H1 (cell line): ENCODE data around the gene C1orf174. TPM values are rescaled to one million over a fixed set of nuclear protein-coding genes. Genes with fewer than 3 reads are reported as not detected.

ENCODE experiments used
- CTCF ChIA-PET: fragments of 300-600 bp; sonication (Branson Sonifier 250); formaldehyde crosslinking; loops from one replicate; lab custom pipeline; 2021; ENCODE audit not compliant: partially characterized antibody; lab: Charles Lee
- POLR2A ChIA-PET: fragments of 300-600 bp; sonication (Branson Sonifier 250); formaldehyde crosslinking; loops from one replicate; lab custom pipeline; 2021; ENCODE audit warnings: inconsistent platforms; ENCODE audit not compliant: partially characterized antibody; lab: Charles Lee
- DNase-seq, 2 experiments: peaks; one replicate each; pipeline versions ENCODE4 v3.0.0 to v3.0.0-alpha.2; 2010 to 2022; ENCODE audit warnings: low spot score in 2 of 2, low read depth in 1 of 2, mixed read lengths in 1 of 2
- FAIRE-seq: peaks from 2 replicates; lab custom pipeline; 2011; peaks lifted over from hg19 to GRCh38; lab: Jason Lieb, UNC
- H2AFZ ChIP-seq: 2 replicates; pipeline ENCODE4 v1.8.1; 2012; ENCODE audit warnings: low read length, inconsistent platforms
- H2AK5ac ChIP-seq: 2 replicates; pipeline ENCODE4 v1.6.1; 2013; ENCODE audit warnings: low read depth, low read length
- H2BK120ac ChIP-seq: replicated peaks from 2 replicates; pipeline ENCODE3; 2013; ENCODE audit warnings: low read depth, low read length, inconsistent platforms
- H2BK12ac ChIP-seq: 2 replicates; pipeline ENCODE4 v1.6.1; 2013; ENCODE audit warnings: low read depth, low read length
- H2BK15ac ChIP-seq: 2 replicates; pipeline ENCODE4 v1.6.1; 2013; ENCODE audit warnings: low read length
- H2BK20ac ChIP-seq: 2 replicates; pipeline ENCODE4 v1.6.1; 2013; ENCODE audit warnings: low read length
- H2BK5ac ChIP-seq: 2 replicates; pipeline ENCODE4 v1.6.1; 2013; ENCODE audit warnings: low read depth, low read length
- H3K14ac ChIP-seq: 2 replicates; pipeline ENCODE4 v1.6.1; 2013; ENCODE audit warnings: inconsistent platforms; ENCODE audit not compliant: insufficient read length
- H3K18ac ChIP-seq: 2 replicates; pipeline ENCODE4 v1.6.1; 2013; ENCODE audit warnings: low read length; ENCODE audit errors: extremely low read depth
- H3K23ac ChIP-seq: 2 replicates; pipeline ENCODE4 v1.6.1; 2013; ENCODE audit warnings: inconsistent platforms; ENCODE audit not compliant: insufficient read length
- H3K23me2 ChIP-seq: 2 replicates; pipeline ENCODE4 v1.6.1; 2013; ENCODE audit warnings: low read depth, low read length
- H3K27ac ChIP-seq: 2 replicates; pipeline ENCODE4 v1.6.1; 2011; ENCODE audit warnings: low read depth, low read length, inconsistent platforms
- H3K27me3 ChIP-seq, 4 experiments: replicated peaks in 1 of 4; 1 replicate in 1 of 4; 2 replicates in 3 of 4; pipeline versions ENCODE4 v1.6.1 to v1.8.1; 2011 to 2013; ENCODE audit warnings: low read length in 3 of 4, mild to moderate bottlenecking in 3 of 4, inconsistent platforms in 2 of 4, mixed read lengths in 2 of 4, moderate library complexity in 1 of 4; ENCODE audit not compliant: control insufficient read depth in 3 of 4, insufficient read depth in 3 of 4; ENCODE audit errors: extremely low read depth in 1 of 4
- H3K36me3 ChIP-seq, 4 experiments: 2 replicates each; pipeline versions ENCODE4 v1.6.1 to v1.8.1; 2011 to 2013; ENCODE audit warnings: mild to moderate bottlenecking in 4 of 4, low read length in 3 of 4, moderate library complexity in 2 of 4, control low read depth in 1 of 4, inconsistent platforms in 1 of 4; ENCODE audit not compliant: insufficient read depth in 4 of 4, control insufficient read depth in 2 of 4
- H3K4ac ChIP-seq: replicated peaks from 2 replicates; pipeline ENCODE3; 2013; ENCODE audit warnings: low read length, low read depth, mixed read lengths, inconsistent platforms; ENCODE audit not compliant: insufficient read length
- H3K4me1 ChIP-seq, 4 experiments: replicated peaks in 1 of 4; 1 replicate in 1 of 4; 2 replicates in 3 of 4; pipeline versions ENCODE4 v1.6.1 to v1.8.1; 2011 to 2013; ENCODE audit warnings: low read length in 3 of 4, inconsistent platforms in 2 of 4, mixed read lengths in 1 of 4; ENCODE audit not compliant: insufficient read depth in 4 of 4, control insufficient read depth in 3 of 4
- H3K4me2 ChIP-seq, 2 experiments: 2 replicates each; pipeline versions ENCODE4 v1.6.1 to v1.8.1; 2011 to 2013; ENCODE audit warnings: low read depth in 2 of 2, low read length in 2 of 2, control low read depth in 1 of 2, inconsistent platforms in 1 of 2, mild to moderate bottlenecking in 1 of 2; ENCODE audit not compliant: insufficient read depth in 1 of 2
- H3K4me3 ChIP-seq, 4 experiments: fragments of 200-600, 300-600 bp in 1 of 4; sonication (generic), shearing (Covaris generic), sonication (Bioruptor Twin) in 1 of 4; 2 replicates each; pipeline versions ENCODE4 v1.5.1 to v1.8.1; 2011 to 2016; ENCODE audit warnings: low read length in 4 of 4, low read depth in 3 of 4, control low read depth in 2 of 4, inconsistent platforms in 2 of 4, mild to moderate bottlenecking in 2 of 4, mixed read lengths in 1 of 4, moderate library complexity in 1 of 4; ENCODE audit not compliant: insufficient read depth in 2 of 4; ENCODE audit errors: extremely low read depth in 1 of 4
- H3K56ac ChIP-seq: replicated peaks from 2 replicates; pipeline ENCODE3; 2013; ENCODE audit warnings: low read depth, mild to moderate bottlenecking, mixed read lengths, low read length, inconsistent platforms; ENCODE audit not compliant: insufficient read length
- H3K79me1 ChIP-seq: 2 replicates; pipeline ENCODE4 v1.6.1; 2013; ENCODE audit warnings: low read depth, low read length, control low read depth
- H3K79me2 ChIP-seq, 2 experiments: 2 replicates each; pipeline versions ENCODE4 v1.6.1 to v1.8.1; 2012 to 2013; ENCODE audit warnings: low read length in 2 of 2, mild to moderate bottlenecking in 2 of 2, inconsistent platforms in 1 of 2; ENCODE audit not compliant: insufficient read depth in 2 of 2, control insufficient read depth in 1 of 2
- H3K9ac ChIP-seq, 4 experiments: replicated peaks in 1 of 4; 1 replicate in 1 of 4; 2 replicates in 3 of 4; pipeline versions ENCODE4 v1.6.1 to v1.8.1; 2011 to 2013; ENCODE audit warnings: low read depth in 3 of 4, low read length in 3 of 4, control low read depth in 2 of 4, mild to moderate bottlenecking in 2 of 4, moderate library complexity in 2 of 4, inconsistent platforms in 1 of 4; ENCODE audit errors: extremely low read depth in 1 of 4
- H3K9me3 ChIP-seq, 2 experiments: 2 replicates each; pipeline versions ENCODE4 v1.6.1 to v1.8.1; 2012 to 2013; ENCODE audit warnings: mild to moderate bottlenecking in 2 of 2, moderate library complexity in 2 of 2, control low read depth in 1 of 2, inconsistent platforms in 1 of 2, low read depth in 1 of 2, low read length in 1 of 2, mixed read lengths in 1 of 2; ENCODE audit not compliant: insufficient read depth in 2 of 2
- H4K20me1 ChIP-seq, 2 experiments: replicated peaks in 1 of 2; 2 replicates each; pipeline versions ENCODE3 to v1.8.1; 2011 to 2013; ENCODE audit warnings: inconsistent platforms in 2 of 2, low read length in 2 of 2, mild to moderate bottlenecking in 1 of 2; ENCODE audit not compliant: insufficient read depth in 2 of 2, control insufficient read depth in 1 of 2
- H4K5ac ChIP-seq: 2 replicates; pipeline ENCODE4 v1.6.1; 2013; ENCODE audit warnings: low read length, low read depth, mixed read lengths, inconsistent platforms; ENCODE audit not compliant: insufficient read length
- H4K8ac ChIP-seq: 2 replicates; pipeline ENCODE4 v1.8.0; 2013; ENCODE audit warnings: mild to moderate bottlenecking, moderate library complexity, low read length, inconsistent platforms; ENCODE audit not compliant: insufficient read depth; ENCODE audit errors: extremely low read depth
- H4K91ac ChIP-seq: replicated peaks from 2 replicates; pipeline ENCODE3; 2013; ENCODE audit warnings: low read length, mixed read lengths, inconsistent platforms; ENCODE audit not compliant: insufficient read length
- ATF3 ChIP-seq: IDR thresholded peaks from 2 replicates; pipeline ENCODE4 v1.6.1; 2011; ENCODE audit warnings: low read depth, mild to moderate bottlenecking, low read length; ENCODE audit not compliant: insufficient read depth
- CBX8 ChIP-seq: fragments of 300-800, 300-1000 bp; sonication (generic); IDR thresholded peaks from 2 replicates; pipeline ENCODE4 v1.7.1; 2016; ENCODE audit warnings: low read depth, low read length, borderline replicate concordance
- CEBPB ChIP-seq: IDR thresholded peaks from 2 replicates; pipeline ENCODE4 v1.6.1; 2012; ENCODE audit warnings: low read depth, low read length
- GTF2F1 ChIP-seq: IDR thresholded peaks from 2 replicates; pipeline ENCODE4 v1.6.1; 2012; ENCODE audit warnings: low read depth, low read length, improper control_type of control experiment, borderline replicate concordance
- HDAC2 ChIP-seq, 2 experiments: fragments of 300-600 bp in 1 of 2; sonication (generic) in 1 of 2; IDR thresholded peaks; 2 replicates each; pipeline ENCODE4 v1.6.1; 2011 to 2012; ENCODE audit warnings: low read depth in 2 of 2, low read length in 2 of 2, mild to moderate bottlenecking in 2 of 2, moderate library complexity in 2 of 2, borderline replicate concordance in 1 of 2, inconsistent platforms in 1 of 2
- NRF1 ChIP-seq: IDR thresholded peaks from 2 replicates; pipeline ENCODE4 v1.6.1; 2011; ENCODE audit warnings: mild to moderate bottlenecking, low read depth, low read length, improper control_type of control experiment
- POU5F1 ChIP-seq: IDR thresholded peaks from 2 replicates; pipeline ENCODE4 v1.6.1; 2011; ENCODE audit warnings: low read depth, mild to moderate bottlenecking, low read length, moderate library complexity
- RXRA ChIP-seq: IDR thresholded peaks from 2 replicates; pipeline ENCODE4 v1.6.1; 2011; ENCODE audit warnings: low read depth, mild to moderate bottlenecking, low read length, moderate library complexity; ENCODE audit not compliant: insufficient read depth
- SP1 ChIP-seq: IDR thresholded peaks from 2 replicates; pipeline ENCODE4 v1.6.1; 2011; ENCODE audit warnings: low read depth, low read length
- SRF ChIP-seq: IDR thresholded peaks from 2 replicates; pipeline ENCODE4 v1.6.1; 2011; ENCODE audit warnings: mild to moderate bottlenecking, low read depth, low read length, moderate library complexity
- WGBS, 2 experiments: shearing (Covaris generic) in 1 of 2; methylation state at CpG; one replicate each; pipeline versions ENCODE4 v1.1.6 to v1.1.7; 2013 to 2015; ENCODE audit warnings: low lambda C conversion rate in 2 of 2, mixed read lengths in 2 of 2, inconsistent platforms in 1 of 2, low coverage in 1 of 2, missing lambda C conversion rate in 1 of 2; ENCODE audit not compliant: insufficient replicate concordance in 2 of 2, insufficient coverage in 1 of 2, insufficient read length in 1 of 2; ENCODE audit errors: extremely low coverage in 1 of 2, missing lambda C conversion rate in 1 of 2; 5-methylcytosine and 5-hydroxymethylcytosine counted together
- polyA plus RNA-seq, 7 experiments: library from polyadenylated mRNA; depleted of rRNA in 3 of 7; stranded (reverse) in 5 of 7; unstranded in 2 of 7; fragments of >200 nt in 5 of 7; fragments of 200-250 nt in 2 of 7; gene quantifications; 1 replicate in 5 of 7; 2 replicates in 1 of 7; 4 replicates in 1 of 7; pipeline versions ENCODE4 v1.2.1 to v1.2.3, GENCODE V29; 2011 to 2013; ENCODE audit warnings: missing spikeins in 2 of 7, mixed read lengths in 2 of 7
- total RNA-seq: library from RNA; stranded (reverse); fragmentation: NEBNext Ultra II Directional; extraction: Animal tissue kit (Norgen Biotek cat#: 25700); gene quantifications from 2 replicates; pipeline ENCODE4 v1.2.1, GENCODE V29; 2021

C1orf174 gene
- total and polyA plus RNA-seq, 2 of the 8 experiments (the other 6 are each of a cell fraction or from before 2014, with no cell fraction given): 28.4 to 32.4 TPM

- Histone ChIP-seq H4K91ac (peak overlapping the region; percentile 55), H3K36me3 (0 out of 8 replicates have a peak, but pooled peaks cover 0 to 5% (median 2%) of the 10 kb centered on the region in 4 experiments), H3K4me2 (peak overlapping the region; percentile 79 to 82), H3K23ac (no peak overlapping the region), H3K4me1 (peaks cover 0 to 8% (median 3%) of the 10 kb centered on the region in 4 experiments; a peak in 1 of 7 replicates), H3K4me3 (peak overlapping the region; percentile 72 to 92 (median 84)), H4K20me1 (peaks cover 4 to 13% of the 10 kb centered on the region in 2 experiments), H2BK12ac (peak overlapping the region; percentile 50; the same call in 1 of the 2 replicates), H3K9me3 (no peaks in the 10 kb centered on the region), H3K27me3 (no peaks in the 10 kb centered on the region), H3K14ac (no peak overlapping the region), H3K18ac (peak overlapping the region; percentile 60; the same call in 1 of the 2 replicates), H3K27ac (peak overlapping the region; percentile 98; the same call in 1 of the 2 replicates), H3K56ac (no peak overlapping the region), H3K23me2 (peaks cover 8% of the 10 kb centered on the region), H3K79me2 (peaks cover 8 to 50% of the 10 kb centered on the region in 2 experiments), H4K8ac (no peak overlapping the region), H4K5ac (peak overlapping the region; percentile 18), H2AK5ac (no peak overlapping the region), H3K79me1 (peaks cover 17% of the 10 kb centered on the region), H2AFZ (peak overlapping the region; percentile 14; the same call in 1 of the 2 replicates), H2BK5ac (peak overlapping the region; percentile 98; the same call in 1 of the 2 replicates), H2BK15ac (no peak overlapping the region), H2BK120ac (no peak overlapping the region), H3K4ac (no peak overlapping the region), H2BK20ac (no peak overlapping the region), H3K9ac (peak overlapping the region; percentile 66 to 93 (median 80); a peak in 6 of 7 replicates)
- FAIRE-seq (peak; percentile 32), DNase-seq (no peak)
- WGBS, 2 experiments: 29% methylated on average over 9 of the region's 10 CpGs; no CpG with 5 or more reads in 1 of the 2 experiments
- CTCF ChIA-PET: interaction anchor here (0.6 to 2.0 kb wide), 7 partner anchors 9 to 997 kb away, joined by 3 to 9 read pairs (median 3); partner anchors contain the start of genes CEP104 and DFFB
- POLR2A ChIA-PET: interaction anchor here (0.6 to 3.3 kb wide), 6 partner anchors 8 to 240 kb away, joined by 3 to 29 read pairs (median 4); partner anchors contain the start of genes CEP104, DFFB and LRRC47
- no peak for TF ChIP-seq POU5F1
- no peak for TF ChIP-seq RXRA
- TF ChIP-seq CEBPB: no peak
- TF ChIP-seq SP1: 0 out of 2 replicates have a peak, but pooled peaks have one; percentile 21
- no peak for TF ChIP-seq CBX8
- no peak for TF ChIP-seq ATF3
- no peak for TF ChIP-seq SRF
- TF ChIP-seq NRF1: no peak
- 0 out of 4 replicates have a peak, but pooled peaks of 1 of the 2 experiments have one; percentile 12 for TF ChIP-seq HDAC2 (IDR thresholded peaks at IDR 0.05; ENCODE audit: borderline replicate concordance in 1 of 2, low read depth in 2 of 2, low read length in 2 of 2)
- TF ChIP-seq GTF2F1: no peak
Measured at GRCh38 chr1:3898994-3899753, 898 bp downstream of the C1orf174 start.
